ENCODE data around the gene ZNF454.

The ZNF454 gene

GRCh38 chr5:178994580-178995340 is 53.8 kb downstream of the ZNF454 start, which contains the start of gene GRM6:
Gene GRM6 (minus strand): TSS chr5:178995320. CDS start chr5:178994944, 376 bp downstream.
- H3K4me1 ChIP-seq (ENCODE audit: insufficient read depth, low read length) = 0 out of 2 replicates have a peak, but pooled peaks cover 5% of the 10 kb centered on the region
- WGBS = 59% methylated on average over 97 of the region's 97 CpGs
- H3K36me3 ChIP-seq (ENCODE audit: insufficient read depth, low read length) = no peaks in the 10 kb centered on the region
- peak within 1 kb of the TSS; percentile 46 for H3K4me3 ChIP-seq (ENCODE audit: low read length)
- H3K9ac ChIP-seq (ENCODE audit: low read depth, low read length) = no peak within 1 kb of the TSS; the same call in 1 of the 2 replicates
- H3K27me3 ChIP-seq (ENCODE audit: insufficient read depth, low read length) = peaks cover 50% of the 10 kb centered on the region
- H3K27ac ChIP-seq (ENCODE audit: low read depth, low read length) = no peak within 1 kb of the TSS
- H3K9me3 ChIP-seq (ENCODE audit: insufficient read depth, low read depth, low read length) = peaks cover 19% of the 10 kb centered on the region; the same call in 1 of the 2 replicates

GRCh38 chr5:178995341-178995690 is 54.3 kb downstream of the ZNF454 start:
- Histone ChIP-seq H3K9ac (ENCODE audit: low read depth, low read length) (no peak overlapping the region), H3K9me3 (ENCODE audit: insufficient read depth, low read depth, low read length) (peaks cover 17% of the 10 kb centered on the region; the same call in 1 of the 2 replicates), H3K36me3 (ENCODE audit: insufficient read depth, low read length) (no peaks in the 10 kb centered on the region), H3K4me1 (ENCODE audit: insufficient read depth, low read length) (0 out of 2 replicates have a peak, but pooled peaks cover 5% of the 10 kb centered on the region), H3K27me3 (ENCODE audit: insufficient read depth, low read length) (peaks cover 50% of the 10 kb centered on the region), H3K4me3 (ENCODE audit: low read length) (peak overlapping the region; percentile 46), H3K27ac (ENCODE audit: low read depth, low read length) (no peak overlapping the region)
- WGBS = 56% methylated on average over 6 of the region's 6 CpGs

DNA sequence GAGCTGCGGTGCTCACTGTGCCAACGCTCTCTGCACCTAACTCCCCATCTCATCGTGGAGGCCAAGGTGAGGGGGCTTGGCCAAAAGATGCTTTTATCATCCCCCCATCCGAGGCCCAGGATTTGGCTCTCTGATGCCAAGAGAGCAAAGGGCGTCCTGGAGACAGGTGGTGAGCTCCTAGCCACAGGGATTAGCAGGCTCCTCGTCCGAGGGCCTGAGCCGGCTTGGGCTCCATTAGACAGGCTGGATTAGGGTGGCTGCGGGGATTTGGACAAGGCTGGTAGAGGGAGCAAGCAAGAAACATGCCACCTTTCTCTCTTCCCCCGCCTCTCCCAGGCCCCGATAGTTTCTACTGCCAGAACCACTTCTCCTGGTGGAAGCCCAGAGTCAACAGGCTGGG is 55.2 kb downstream of the ZNF454 start:
- peaks cover 19% of the 10 kb centered on the region for H3K9me3 ChIP-seq (ENCODE audit: insufficient read depth, low read depth, low read length)
- 0 out of 2 replicates have a peak, but pooled peaks cover 5% of the 10 kb centered on the region for H3K4me1 ChIP-seq (ENCODE audit: insufficient read depth, low read length)
- no peaks in the 10 kb centered on the region for H3K36me3 ChIP-seq (ENCODE audit: insufficient read depth, low read length)
- no peak overlapping the region for H3K9ac ChIP-seq (ENCODE audit: low read depth, low read length)
- no peak overlapping the region for H3K27ac ChIP-seq (ENCODE audit: low read depth, low read length)
- no peak overlapping the region for H3K4me3 ChIP-seq (ENCODE audit: low read length)
- peaks cover 50% of the 10 kb centered on the region for H3K27me3 ChIP-seq (ENCODE audit: insufficient read depth, low read length)
- WGBS = 87% methylated on average over 11 of the region's 11 CpGs

DNA sequence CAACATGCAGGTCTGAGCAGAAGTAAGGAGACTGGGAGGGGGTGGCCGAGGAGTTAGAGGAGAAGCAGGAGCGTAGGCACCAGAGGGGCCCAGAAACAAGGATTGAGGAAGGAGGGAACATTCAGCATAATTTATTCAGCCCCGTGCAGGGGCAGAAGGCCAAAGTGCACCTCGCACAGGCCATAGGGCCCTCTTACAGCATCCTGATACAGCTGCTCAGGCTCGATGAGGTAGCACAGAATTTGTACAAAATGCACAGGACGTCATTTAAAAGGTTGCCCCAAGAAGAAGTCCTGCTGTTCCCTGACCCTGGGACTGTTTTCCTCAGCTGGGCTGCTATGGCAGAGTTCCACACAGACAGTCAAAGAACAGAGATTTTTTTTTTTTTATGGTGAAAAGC is 56.2 kb downstream of the ZNF454 start:
- H3K4me3 ChIP-seq (ENCODE audit: low read length) = no peak overlapping the region
- WGBS = 81% methylated on average over 6 of the region's 6 CpGs
- peaks cover 50% of the 10 kb centered on the region for H3K27me3 ChIP-seq (ENCODE audit: insufficient read depth, low read length)
- peaks cover 23% of the 10 kb centered on the region for H3K9me3 ChIP-seq (ENCODE audit: insufficient read depth, low read depth, low read length)
- H3K9ac ChIP-seq (ENCODE audit: low read depth, low read length) = no peak overlapping the region
- no peaks in the 10 kb centered on the region for H3K36me3 ChIP-seq (ENCODE audit: insufficient read depth, low read length)
- H3K4me1 ChIP-seq (ENCODE audit: insufficient read depth, low read length) = 0 out of 2 replicates have a peak, but pooled peaks cover 5% of the 10 kb centered on the region
- no peak overlapping the region for H3K27ac ChIP-seq (ENCODE audit: low read depth, low read length)

DNA sequence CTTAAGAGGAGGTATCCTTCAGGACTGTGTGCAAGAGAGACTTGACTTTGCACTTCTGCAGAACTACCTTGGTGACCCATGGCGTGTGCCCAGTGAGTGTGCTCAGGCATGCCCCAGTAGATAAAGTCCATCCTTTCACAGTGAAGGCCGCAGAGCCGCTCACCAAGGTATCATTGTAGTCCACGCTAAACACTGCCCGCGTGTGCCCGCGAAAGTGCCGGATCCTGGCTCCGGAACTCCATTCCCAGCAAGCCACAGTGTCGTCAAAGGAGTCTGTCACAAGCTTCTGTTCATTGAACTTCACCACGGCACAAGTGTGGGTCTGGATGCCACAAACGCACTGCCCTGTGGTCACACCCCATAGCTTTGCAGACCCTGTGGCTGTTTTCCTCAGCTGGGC is 57.4 kb downstream of the ZNF454 start:
- Histone ChIP-seq H3K4me3 (ENCODE audit: low read length) (no peak overlapping the region), H3K4me1 (ENCODE audit: insufficient read depth, low read length) (0 out of 2 replicates have a peak, but pooled peaks cover 5% of the 10 kb centered on the region), H3K27ac (ENCODE audit: low read depth, low read length) (no peak overlapping the region), H3K9me3 (ENCODE audit: insufficient read depth, low read depth, low read length) (peaks cover 34% of the 10 kb centered on the region), H3K36me3 (ENCODE audit: insufficient read depth, low read length) (no peaks in the 10 kb centered on the region), H3K9ac (ENCODE audit: low read depth, low read length) (no peak overlapping the region), H3K27me3 (ENCODE audit: insufficient read depth, low read length) (peaks cover 40% of the 10 kb centered on the region)
- WGBS = 91% methylated on average over 13 of the region's 13 CpGs

DNA sequence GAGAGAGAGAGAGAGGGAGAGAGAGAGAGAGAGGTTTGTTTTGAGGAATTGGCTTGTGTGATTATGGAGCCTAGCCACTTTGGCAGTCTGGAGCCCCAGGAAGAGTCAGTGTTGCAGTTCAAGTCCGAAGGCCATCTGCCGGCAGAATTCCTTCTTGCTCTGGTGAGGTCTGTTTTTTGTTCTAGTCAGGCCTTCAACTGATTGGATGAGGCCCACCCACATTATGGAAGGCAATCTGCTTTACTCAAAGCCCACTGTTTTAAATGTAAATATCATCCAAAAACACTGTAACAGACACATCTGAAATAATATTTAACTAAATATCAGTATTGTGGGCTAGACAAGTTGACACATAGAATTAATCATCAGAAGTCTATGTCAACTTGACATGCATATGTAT is 65.6 kb downstream of the ZNF454 start:
- H3K27me3 ChIP-seq (ENCODE audit: insufficient read depth, low read length) = no peaks in the 10 kb centered on the region
- no peak overlapping the region for H3K27ac ChIP-seq (ENCODE audit: low read depth, low read length)
- H3K9ac ChIP-seq (ENCODE audit: low read depth, low read length) = no peak overlapping the region
- H3K4me1 ChIP-seq (ENCODE audit: insufficient read depth, low read length) = no peaks in the 10 kb centered on the region
- peaks cover 88% of the 10 kb centered on the region for H3K9me3 ChIP-seq (ENCODE audit: insufficient read depth, low read depth, low read length)
- WGBS = 89% methylated on average over 2 of the region's 2 CpGs
- no peaks in the 10 kb centered on the region for H3K36me3 ChIP-seq (ENCODE audit: insufficient read depth, low read length)
- H3K4me3 ChIP-seq (ENCODE audit: low read length) = no peak overlapping the region

DNA sequence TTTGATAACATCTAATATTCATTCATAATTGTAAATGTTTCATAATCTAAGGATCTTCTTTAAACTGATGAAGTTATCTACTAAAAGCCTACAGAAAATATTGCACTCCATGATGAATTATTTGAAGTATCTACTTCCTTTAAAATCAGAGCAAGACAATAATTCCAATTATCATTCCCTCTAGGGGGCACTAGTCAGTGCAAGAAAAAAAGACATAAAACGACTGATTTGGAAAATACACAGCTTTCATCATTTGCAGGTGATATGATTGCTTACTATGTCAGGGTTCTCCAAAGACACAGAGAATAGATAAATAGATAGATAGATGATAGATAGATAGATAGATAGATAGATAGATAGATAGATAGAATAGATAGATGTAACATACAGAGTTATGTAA is 67.7 kb downstream of the ZNF454 start:
- WGBS = 33% methylated on average over 1 of the region's 1 CpG
- Histone ChIP-seq H3K4me1 (ENCODE audit: insufficient read depth, low read length) (no peaks in the 10 kb centered on the region), H3K4me3 (ENCODE audit: low read length) (no peak overlapping the region), H3K9me3 (ENCODE audit: insufficient read depth, low read depth, low read length) (peaks cover 87% of the 10 kb centered on the region), H3K27ac (ENCODE audit: low read depth, low read length) (no peak overlapping the region), H3K9ac (ENCODE audit: low read depth, low read length) (no peak overlapping the region), H3K36me3 (ENCODE audit: insufficient read depth, low read length) (no peaks in the 10 kb centered on the region), H3K27me3 (ENCODE audit: insufficient read depth, low read length) (no peaks in the 10 kb centered on the region)
